Jurkat, Clone E6-1 (cell line): ENCODE results near the gene SMDT1.
"Not testable (repeated sequence)": the region's sequence is repeated elsewhere in the genome, so short reads cannot be mapped to it uniquely, and the experiment has no call there.

Experiments
- DNase-seq: peaks from one replicate; pipeline ENCODE4 v3.0.0-alpha.2; 2011; ENCODE audit warnings: low read depth, low spot score
- H3K4me3 ChIP-seq: 2 replicates; pipeline ENCODE4 v1.5.1; 2011; ENCODE audit warnings: mild to moderate bottlenecking, low read length, control low read depth, moderate library complexity

Gene SMDT1

DNA sequence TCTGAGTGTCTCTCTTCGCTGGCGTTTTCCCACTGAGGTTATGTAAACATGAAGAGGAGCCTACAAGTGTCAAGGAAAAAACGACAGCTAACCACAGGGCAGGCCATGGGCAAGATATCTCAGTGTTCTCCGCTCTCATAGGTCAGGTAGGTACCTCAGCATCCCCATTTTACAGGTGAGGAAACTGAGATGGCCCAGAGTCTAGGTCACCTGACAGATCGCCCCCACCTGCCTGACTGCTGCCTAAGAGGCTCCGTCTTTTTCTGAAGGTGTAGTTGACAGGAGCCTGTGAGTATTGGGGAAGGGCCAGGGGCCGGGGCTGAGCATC lies 11.9 kb downstream of the SMDT1 start:
- peak overlapping the region; percentile 91 for H3K4me3 ChIP-seq
- DNase-seq, result no peak

DNA sequence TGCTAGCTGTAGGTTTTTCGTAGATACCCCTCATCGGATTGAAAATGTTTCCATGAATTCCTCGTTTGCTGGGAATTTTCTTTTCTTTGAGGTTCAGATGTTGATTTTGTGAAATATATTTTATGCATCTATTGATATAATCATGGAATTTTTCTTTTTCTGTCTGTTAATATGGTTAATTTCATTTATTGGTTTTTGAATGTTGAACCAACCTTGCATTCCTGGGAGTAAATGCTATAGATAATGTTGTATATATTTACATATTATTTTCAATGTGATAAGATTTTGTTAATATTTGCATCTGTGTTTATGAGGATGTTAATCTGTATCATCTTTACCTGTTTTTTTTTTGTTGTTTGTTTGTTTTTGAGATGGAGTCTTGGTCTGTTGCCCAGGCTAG lies 21.7 kb downstream of the SMDT1 start:
- H3K4me3 ChIP-seq, result no peak overlapping the region
- DNase-seq, result no peak

DNA sequence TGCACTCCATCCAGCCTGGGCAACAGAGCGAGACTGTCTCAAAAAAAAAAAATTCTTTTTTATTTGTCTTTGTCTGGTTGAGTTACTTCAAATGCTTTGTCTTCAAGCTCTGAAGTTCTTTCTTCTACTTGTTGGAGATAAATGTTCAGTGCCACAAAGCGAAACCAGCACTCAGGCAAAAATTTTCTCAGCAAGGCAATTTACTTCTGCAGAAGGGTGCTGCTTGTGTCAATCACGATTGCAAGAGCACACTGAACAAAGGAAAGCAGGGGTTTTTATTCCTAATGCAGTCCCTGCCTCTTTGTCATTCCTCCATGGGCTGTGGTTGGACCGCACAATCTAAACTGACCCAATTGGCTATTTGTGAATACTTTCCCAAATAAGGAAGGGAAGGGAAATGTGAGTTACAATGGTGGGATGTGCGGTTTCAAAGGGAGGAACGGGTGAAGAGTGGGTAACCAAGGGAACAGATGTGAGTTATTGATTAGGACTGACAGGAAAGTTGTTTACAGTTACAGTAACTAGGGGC lies 24.9 kb downstream of the SMDT1 start:
- H3K4me3 ChIP-seq, DNase-seq: not testable (repeated sequence)

DNA sequence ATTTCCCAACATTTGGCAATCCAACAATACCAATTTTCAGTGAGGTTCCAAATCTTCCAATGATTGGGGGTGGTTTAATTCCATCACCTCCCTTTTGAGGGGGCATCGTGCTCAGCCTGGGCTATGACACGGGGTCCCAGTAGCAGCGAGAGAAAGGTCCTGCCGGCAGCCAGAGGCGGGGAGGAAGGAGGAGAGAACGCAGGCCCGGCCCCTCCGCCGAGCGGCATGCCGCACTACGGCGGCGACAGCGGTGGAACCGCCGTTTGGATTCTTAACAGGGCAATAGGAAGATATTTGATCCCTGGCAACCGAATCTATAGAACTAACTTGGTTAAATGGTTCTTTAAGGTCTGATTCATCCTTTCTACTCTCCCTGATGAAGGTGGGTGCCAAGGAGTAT lies 29.3 kb downstream of the SMDT1 start:
- no peak for DNase-seq
- H3K4me3 ChIP-seq, result no peak overlapping the region

DNA sequence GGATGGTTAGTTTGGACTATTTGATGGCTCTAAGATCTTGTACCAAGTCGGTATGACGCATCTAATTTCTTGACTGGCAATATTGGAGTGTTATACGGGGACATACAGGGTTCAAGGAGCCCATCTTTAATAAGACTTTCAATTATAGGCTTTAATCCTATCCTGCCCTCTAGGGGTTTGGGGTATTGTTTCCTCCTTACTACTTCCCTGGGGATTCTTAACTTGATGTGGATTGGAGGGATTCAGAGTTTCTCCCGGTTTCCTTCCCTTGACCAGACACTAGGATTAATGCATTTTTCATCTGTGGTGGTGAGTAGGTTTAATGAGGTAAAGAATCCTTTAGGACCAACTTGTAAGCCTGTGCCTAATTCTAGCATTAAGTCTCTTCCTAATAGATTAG lies 32.3 kb downstream of the SMDT1 start:
- no peak overlapping the region for H3K4me3 ChIP-seq
- DNase-seq, result no peak

DNA sequence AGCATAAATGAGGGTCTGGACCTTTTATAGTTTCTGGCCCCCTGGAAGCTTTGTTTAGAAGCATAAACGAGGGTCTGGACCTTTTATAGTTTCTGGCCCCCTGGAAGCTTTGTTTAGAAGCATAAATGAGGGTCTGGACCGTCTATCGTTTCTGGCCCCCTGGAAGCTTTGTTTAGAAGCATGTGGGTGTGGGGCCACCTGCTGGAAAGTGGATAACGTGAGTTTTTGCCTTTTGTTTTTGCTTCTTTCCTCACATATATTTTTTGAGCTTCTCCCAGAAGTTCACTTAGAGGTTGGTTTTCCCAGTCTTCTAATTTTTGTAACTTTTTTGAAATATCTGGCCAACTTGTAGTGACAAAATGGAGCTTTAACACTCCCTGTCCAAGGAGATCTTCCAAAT lies 33.3 kb downstream of the SMDT1 start:
- H3K4me3 ChIP-seq, DNase-seq: not testable (repeated sequence)

DNA sequence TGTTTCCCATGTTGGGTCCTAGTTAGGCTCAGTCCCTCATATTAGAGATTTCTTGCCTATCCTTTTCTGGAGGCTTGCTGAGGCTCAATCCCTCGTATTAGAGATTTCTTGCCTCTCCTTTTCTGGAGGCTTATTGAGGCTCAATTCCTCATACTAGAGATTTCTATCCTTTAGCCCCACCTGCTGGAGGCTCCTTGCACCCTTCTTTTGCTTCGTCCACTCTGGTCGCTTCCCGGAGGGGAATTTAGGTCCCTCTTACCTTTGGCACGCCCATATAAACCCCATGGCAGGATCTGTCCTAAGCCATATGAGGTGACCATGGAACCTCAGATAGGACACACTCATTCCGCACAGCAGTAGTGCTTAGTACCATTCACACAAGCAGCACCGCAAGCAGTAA lies 35.2 kb downstream of the SMDT1 start:
- no peak overlapping the region for H3K4me3 ChIP-seq

DNA sequence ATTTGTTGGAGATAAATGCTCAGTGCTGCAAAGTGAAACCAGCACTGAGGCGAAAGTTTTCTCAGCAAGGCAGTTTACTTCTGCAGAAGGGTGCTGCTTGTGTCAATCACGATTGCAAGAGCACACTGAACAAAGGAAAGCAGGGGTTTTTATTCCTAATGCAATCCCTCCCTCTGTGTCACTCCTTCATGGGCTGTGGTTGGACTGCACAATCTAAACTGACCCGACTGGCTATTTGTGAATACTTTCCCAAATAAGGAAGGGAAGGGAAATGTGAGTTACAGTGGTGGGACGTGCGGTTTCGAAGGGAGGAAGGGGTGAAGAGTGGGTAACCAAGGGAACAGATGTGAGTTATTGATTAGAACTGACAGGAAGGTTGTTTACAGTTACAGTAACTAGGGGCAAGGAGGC lies 35.9 kb downstream of the SMDT1 start:
- H3K4me3 ChIP-seq, DNase-seq: not testable (repeated sequence)

More for the DNA sequence above, 35.2 kb downstream of the SMDT1 start:
- DNase-seq, result no peak

DNA sequence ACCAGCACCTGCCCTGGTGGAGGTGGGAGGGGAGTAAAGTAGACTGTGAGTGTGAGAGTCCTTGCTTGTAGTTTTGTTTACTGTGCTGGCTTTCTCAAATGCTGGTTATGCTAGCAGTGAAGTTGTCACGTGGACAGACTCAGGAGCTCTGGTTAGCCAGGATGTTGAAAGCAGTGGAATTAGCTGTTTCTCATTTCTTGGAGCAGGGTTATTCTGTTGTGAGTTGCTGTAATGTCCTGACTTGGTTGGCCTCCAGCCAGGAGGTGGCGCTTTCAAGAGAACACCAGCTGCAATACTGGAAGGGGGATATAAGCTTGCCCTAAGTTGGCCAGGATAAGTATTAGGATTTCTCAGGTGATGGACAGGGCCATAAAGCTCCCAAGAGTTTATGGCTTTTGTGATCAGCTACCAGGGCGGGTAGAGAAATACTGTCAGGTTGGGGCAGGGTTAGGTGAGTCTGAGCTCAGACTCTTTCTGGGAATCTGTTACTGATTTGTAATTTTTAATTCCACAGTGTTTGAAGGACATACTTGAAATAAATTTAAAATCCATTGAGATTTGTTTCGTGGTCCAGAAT lies 37.4 kb downstream of the SMDT1 start:
- DNase-seq, result peak; percentile 39

DNA sequence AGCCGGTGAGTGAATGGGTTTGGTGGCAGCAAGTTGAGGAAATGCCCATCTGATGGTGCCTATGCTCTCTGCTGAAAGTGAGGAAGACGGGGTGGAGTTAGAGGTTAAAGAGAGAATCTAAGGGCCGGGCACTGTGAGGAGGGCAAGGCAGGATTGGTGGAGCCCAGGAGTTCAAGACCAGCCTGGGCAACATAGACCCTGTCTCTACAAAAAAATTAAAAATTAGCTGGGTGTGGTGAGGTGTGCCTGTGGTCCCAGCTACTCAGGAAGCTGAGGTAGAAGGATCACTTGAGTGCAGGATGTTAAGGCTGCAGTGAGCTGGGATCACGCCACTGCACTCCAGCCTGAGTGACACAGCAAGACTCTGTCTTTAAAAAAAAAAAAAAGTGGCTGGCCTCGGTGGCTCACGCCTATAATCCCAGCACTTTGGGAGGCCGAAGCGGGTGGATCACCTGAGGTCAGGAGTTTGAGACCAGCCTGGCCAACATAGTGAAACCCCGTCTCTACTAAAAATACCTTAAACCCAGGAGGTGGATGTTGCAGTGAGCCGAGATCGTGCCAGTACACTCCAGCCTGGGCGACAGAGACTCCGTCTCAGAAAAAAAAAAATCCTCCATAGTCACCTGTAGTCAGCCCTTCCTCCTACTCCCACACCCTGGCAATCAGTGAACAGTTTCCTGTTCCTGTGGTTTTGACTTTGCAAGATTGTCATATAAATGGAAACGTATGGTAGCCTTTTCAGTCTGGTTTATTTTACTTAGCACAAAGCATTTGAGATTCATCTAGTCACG lies 40.9 kb downstream of the SMDT1 start:
- H3K4me3 ChIP-seq, result peak overlapping the region; percentile 45
- DNase-seq, result peak; percentile 92

More for the DNA sequence above, 37.4 kb downstream of the SMDT1 start:
- no peak overlapping the region for H3K4me3 ChIP-seq

DNA sequence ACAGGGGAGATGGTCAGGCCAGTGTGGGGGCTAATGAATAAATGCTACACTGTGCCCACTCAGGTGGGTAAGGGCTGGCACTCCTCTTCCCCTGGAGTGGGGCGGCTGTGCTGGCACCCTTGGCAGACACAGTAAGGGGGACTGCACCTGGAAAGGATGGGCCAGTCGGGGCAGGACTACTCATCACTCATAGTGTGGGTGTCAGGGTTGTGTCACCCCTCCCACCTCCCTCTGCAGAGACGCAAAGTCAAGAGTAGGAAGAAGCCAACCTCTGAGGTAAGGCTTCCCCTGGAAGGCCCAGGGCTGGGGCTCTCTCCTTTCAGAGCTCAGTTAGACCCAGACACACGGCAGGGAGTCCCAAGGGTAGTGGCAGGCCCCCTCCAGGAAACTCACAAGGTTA lies 44.0 kb downstream of the SMDT1 start:
- not testable (repeated sequence) for DNase-seq, H3K4me3 ChIP-seq

DNA sequence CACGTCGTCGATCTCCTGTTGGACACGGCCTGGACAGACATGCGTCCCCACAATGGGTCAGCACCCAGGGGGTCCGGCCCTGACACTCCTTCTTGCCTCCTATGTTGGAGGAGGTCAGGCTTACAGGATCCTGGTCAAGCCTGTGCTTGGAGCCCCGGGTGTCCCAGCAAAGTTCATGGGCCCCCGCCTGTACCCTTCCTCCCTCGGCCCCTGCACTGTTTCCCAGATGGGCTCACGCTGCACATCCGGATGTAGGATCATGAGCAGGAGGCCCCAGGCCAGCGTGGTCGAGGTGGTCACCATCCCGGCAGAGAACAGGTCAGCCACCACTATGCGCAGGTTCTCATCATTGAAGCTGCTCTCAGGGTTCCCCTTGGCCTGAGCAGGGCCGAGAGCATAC lies 48.1 kb downstream of the SMDT1 start:
- no peak overlapping the region for H3K4me3 ChIP-seq
- DNase-seq, result no peak

DNA sequence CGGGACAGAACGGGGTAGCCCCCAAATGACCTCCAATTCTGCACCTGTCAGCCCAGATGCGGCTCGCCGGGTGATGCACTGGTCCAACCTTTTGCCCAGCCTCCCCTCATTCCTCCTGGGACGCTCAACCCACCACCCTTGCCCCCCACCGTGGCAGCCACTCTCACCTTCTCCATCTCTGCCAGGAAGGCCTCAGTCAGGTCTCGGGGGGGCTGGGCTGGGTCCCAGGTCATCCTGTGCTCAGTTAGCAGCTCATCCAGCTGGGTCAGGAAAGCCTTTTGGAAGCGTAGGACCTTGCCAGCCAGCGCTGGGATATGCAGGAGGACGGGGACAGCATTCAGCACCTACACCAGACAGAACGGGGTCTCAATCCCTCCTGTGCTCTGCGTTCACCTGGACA lies 48.5 kb downstream of the SMDT1 start:
- DNase-seq, H3K4me3 ChIP-seq: not testable (repeated sequence)

DNA sequence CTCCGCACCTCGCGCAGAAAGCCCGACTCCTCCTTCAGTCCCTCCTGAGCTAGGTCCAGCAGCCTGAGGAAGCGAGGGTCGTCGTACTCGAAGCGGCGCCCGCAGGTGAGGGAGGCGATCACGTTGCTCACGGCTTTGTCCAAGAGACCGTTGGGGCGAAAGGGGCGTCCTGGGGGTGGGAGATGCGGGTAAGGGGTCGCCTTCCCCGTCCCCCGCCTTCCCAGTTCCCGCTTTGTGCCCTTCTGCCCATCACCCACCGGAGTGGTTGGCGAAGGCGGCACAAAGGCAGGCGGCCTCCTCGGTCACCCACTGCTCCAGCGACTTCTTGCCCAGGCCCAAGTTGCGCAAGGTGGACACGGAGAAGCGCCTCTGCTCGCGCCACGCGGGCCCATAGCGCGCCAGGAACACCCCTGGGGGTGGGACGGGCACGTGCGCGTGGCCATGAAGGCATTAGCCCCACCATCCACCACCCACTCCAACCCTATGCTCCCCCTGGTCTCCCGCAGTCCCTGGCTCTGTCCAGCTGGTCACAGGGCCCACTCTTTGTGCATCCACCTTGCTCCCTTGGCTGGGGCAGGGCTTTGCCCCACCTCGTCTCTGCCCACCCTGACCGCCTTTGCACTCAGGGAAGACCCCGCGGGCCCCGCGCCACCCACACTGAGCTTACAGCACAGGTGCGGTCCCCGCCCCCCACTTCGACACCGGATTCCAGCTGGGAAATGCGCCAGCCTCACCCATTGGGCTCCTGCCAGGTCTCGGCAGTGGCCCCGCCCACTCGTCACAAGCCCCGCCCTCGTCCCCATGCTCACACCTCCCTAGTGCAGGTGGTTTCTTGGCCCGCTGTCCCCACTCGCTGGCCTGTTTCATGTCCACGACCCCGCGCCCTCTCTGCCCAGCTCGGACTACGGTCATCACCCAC lies 49.5 kb downstream of the SMDT1 start:
- not testable (repeated sequence) for DNase-seq, H3K4me3 ChIP-seq

DNA sequence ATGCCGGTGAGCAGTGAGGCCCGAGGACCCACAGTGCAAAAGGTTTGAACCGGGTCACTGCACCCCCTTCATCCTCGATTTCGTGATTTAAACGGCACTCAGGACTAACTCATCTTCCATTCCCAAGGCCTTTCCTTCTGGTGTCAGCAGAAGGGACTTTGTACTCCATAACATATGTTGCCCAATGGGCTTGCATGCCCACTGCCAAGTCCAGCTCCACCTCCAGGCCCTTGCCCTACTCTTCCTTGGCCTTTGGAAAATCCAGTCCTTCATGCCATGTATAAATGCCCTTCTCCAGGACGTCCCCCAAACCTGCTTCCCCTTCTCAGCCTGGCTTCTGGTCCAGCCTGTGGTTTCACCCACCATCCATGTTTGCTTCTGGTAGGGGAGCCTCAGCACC lies 50.7 kb downstream of the SMDT1 start:
- DNase-seq, H3K4me3 ChIP-seq: not testable (repeated sequence)

DNA sequence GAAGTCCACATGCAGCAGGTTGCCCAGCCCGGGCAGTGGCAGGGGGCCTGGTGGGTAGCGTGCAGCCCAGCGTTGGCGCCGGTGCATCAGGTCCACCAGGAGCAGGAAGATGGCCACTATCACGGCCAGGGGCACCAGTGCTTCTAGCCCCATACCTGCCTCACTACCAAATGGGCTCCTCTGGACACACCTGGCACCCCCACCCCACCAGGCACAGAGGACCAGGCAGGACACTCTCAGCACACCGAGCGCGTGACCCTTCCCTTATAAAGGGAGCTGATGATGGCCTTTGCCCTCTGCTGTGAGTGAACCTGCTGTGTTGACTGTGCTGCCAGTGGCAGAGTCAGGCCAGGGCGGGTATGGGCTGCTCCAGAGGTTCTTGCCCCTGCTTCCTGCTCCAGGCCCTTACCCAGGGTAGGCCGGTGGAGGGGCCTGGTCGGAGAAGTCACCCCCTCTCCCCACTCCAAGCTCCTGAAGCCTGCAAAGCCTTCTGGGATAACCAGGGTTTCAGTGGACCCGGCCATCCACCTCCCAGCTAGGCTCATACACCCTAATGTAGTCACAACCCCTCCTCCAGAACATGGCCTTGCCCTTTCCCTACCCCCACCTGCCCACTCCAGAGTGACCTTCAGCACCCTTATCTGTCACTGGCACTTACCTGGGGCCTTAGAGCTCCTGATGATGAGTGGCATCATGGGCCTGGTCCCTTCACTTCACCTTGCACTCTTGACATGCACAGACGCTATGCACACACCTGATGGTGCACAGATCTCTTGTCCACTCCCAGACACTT lies 51.3 kb downstream of the SMDT1 start, which contains the start of gene CYP2D6:
Gene CYP2D6 (minus strand): TSS at position 172 of the 793 bp plus-strand sequence. CDS start 19 bp downstream, at position 153.
- DNase-seq, H3K4me3 ChIP-seq: not testable (repeated sequence)

DNA sequence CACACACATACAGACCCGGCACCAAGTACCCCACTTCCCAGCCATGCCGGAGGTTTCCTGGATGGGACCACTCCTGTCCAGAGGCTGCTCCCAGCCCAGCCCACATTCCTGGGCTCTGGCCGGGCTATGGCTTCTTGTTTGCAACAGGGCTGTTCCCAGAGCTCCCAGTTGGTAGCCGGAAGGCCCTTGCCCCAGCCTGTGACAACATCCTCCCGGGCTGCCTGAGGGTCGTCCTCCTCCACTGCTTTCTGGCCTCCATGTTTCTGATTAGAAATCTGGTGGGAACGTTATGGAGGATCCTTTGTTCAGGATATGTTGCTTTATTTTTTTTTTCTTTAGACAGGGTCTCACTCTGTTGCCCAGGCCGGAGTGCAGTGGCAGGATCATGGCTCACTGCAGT lies 52.1 kb downstream of the SMDT1 start:
- no peak for DNase-seq
- H3K4me3 ChIP-seq, result no peak overlapping the region

DNA sequence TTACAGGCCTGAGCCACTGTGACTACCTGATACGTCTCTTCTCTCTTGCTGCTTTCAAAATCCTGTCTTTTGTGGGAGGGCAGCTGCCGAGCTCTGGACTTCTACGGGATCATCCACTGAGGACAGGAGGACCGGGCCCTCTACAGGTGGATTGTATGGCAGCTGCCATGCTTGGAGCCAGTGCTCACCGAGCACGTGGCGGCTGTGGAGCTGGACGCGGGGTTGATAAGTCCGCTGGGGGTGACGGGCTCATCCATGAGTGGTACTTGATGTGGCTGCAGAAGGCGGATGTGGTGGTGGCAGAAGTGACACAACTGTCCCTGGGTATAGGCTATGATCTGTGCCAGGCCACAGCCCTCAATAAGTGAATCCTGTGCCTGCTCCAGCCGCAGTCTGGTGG lies 53.0 kb downstream of the SMDT1 start:
- no peak for DNase-seq

More for the DNA sequence above, 53.0 kb downstream of the SMDT1 start:
- no peak overlapping the region for H3K4me3 ChIP-seq
